Fibroblast of skin of left quadriceps (primary cell): ENCODE measurements around the gene ACSS1.

Source experiments
- DNase-seq, 2 experiments: peaks; one replicate each; pipeline ENCODE4 v3.0.0-alpha.2; 2013; ENCODE audit warnings: low read depth in 2 of 2

Gene ACSS1

GRCh38 chr20:24972341-24972740 lies 85.6 kb downstream of the ACSS1 start:
- no peak for DNase-seq

GRCh38 chr20:24971376-24972101 lies 86.4 kb downstream of the ACSS1 start:
- DNase-seq, result no peak

DNA sequence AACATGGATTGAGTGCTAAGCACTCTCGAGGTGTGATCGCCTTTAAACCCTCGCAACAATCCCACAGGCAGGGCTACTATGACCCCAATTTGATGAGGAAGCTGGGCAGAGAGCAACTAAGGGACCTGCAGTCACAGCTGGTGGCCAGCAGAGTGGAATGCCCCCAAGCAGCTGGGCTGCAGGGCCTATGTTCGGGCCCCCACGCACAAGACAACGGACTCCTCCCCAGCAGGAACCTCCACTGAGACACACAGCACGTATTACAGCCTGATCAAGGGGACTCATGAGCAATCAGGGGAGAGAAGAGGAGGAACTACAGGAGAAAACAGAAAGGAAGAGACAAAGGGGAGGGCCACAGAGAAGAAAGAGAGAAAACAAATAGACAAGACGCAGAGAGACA lies 87.2 kb downstream of the ACSS1 start:
- DNase-seq, result no peak

DNA sequence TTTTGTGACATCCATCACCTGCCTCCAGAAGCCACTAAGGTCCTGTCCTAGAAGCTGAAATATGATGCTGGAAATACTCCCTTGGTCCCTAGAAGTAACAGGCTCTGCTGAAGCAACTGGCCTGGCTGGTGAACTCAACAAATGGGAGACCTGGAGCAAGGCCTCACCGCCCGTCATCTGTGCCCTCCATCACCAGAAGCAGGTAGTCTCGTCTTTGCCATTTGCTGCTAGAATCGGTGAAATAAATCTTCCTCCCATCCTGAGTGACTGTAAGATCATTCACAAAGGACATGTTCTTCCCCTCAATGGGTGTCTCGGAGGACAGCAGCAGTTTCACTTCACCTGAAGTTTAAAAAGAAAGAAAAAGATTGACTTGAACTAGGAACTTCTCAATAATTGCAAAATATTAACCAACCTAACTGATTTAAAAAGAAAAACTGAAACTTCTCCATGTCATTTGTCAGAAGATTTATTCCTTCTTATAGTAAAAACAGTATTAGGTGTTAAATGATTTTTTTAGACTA lies 87.8 kb downstream of the ACSS1 start:
- DNase-seq, result no peak

GRCh38 chr20:24969186-24970029 lies 88.5 kb downstream of the ACSS1 start:
- DNase-seq, result no peak

GRCh38 chr20:24968278-24968800 lies 89.6 kb downstream of the ACSS1 start:
- DNase-seq, result no peak

DNA sequence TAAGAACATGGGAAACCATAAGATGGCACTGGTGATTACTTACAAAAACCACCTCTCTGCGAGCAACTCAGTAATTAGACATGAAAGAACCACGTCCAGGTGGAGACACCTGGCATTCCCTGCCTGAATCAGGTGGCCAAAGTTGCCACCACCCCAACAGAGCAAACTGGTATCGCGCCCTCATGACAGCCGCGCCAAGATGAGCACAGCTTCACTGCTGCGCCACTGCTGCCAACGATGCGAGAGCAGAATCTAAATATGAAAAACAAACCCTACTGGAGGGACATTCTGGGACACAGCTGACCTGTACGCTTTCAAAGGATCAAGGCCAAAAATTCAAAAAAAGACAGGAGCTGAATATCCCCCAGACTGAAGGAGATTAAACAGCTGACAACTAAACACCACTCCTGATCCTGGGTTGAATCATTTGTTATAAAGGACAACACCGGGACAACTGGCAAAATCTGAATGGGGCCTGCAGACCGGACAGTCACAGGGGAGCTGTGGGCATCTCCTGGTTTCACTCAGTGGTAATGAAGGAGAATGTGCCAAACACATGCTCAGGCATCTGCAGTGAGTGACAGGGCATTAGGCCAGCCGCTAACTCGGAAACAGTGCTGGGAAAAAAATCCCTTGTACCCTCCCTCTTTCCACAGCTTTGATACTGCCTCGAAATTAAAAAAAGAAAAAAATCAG lies 91.5 kb downstream of the ACSS1 start:
- DNase-seq, result no peak

- DNase-seq, result no peak
These were observed 92.6 kb downstream of the ACSS1 start for GRCh38 chr20:24965065-24965919.

DNA sequence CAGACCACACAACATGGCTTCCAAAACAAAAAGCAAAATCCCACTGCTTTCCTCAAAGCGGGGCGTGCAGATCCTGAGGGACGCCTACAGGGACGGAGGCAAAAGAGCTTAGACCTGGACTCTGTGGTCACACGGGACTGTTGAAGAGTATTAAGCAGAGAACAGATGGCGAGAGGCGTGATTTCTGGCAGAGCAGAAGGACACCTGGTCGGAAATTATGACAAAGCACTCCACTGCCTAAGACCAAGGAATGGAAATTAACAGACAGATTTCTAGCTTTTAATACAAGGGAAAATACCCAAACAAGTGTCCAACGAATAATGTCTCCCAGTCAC lies 93.5 kb downstream of the ACSS1 start:
- DNase-seq, result no peak

GRCh38 chr20:24963672-24964505 lies 94.0 kb downstream of the ACSS1 start:
- no peak for DNase-seq

- DNase-seq, result no peak
These were observed 95.4 kb downstream of the ACSS1 start for GRCh38 chr20:24962510-24962909.

DNA sequence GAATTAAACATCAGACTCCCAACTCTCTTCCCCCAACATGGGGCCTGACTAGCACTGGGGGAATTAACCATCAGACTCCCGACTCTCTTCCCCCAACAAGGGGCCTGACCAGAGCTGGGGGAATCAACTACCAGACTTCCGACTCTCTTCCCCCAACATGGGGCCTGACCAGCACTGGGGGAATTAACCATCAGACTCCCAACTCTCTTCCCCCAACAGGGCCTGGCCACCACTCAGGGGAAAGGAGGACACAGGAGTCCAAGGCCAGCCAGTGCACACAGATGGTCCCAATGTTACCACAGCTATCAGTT lies 95.8 kb downstream of the ACSS1 start:
- DNase-seq, result no peak

- DNase-seq, result no peak
These were observed 96.4 kb downstream of the ACSS1 start for GRCh38 chr20:24961384-24962181.

DNA sequence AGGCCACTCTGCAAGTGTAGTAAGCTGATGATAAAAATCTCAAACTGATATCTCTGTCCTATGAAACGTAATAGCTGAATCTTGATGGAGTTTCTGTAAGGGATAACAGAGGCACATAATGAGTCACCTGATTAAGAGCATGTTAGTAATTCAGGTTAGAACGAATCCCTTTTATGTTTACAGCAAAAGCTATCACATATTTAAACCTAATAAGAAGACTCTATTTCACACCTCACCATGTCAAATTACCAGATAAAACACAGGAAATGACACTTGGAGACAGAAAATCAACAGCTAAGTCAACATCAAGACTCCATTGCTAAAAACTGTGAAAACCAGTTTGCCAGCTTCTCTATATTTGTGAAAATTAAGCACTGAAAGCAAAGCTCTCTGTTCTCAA lies 97.1 kb downstream of the ACSS1 start:
- DNase-seq, result no peak

DNA sequence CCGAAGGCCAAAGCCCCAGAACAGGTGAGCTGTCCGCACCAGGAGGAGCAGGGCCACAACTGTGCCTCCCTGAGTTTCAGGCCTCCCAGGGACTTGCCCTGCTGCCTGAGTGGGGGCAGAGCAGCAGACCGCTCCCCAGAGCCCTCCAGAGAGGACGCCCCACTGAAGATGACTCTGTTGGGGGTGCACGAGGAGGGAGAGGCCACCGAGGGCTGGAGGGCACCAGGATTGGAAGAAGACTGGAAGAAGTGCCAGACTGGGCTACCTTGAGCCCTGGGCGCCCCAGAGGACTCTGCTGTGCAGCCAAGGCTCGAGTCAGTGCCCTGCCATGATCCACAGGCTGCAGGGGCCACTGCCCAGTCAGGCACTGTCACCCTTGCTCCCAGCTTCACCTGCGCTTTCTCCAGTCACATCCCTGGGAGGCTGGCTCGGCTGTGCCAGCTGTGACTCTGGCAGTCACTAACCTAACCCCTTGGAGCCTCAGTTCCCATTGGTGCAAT lies 97.6 kb downstream of the ACSS1 start:
- no peak for DNase-seq

- DNase-seq, result no peak
These were observed 98.2 kb downstream of the ACSS1 start for GRCh38 chr20:24959591-24960301.

DNA sequence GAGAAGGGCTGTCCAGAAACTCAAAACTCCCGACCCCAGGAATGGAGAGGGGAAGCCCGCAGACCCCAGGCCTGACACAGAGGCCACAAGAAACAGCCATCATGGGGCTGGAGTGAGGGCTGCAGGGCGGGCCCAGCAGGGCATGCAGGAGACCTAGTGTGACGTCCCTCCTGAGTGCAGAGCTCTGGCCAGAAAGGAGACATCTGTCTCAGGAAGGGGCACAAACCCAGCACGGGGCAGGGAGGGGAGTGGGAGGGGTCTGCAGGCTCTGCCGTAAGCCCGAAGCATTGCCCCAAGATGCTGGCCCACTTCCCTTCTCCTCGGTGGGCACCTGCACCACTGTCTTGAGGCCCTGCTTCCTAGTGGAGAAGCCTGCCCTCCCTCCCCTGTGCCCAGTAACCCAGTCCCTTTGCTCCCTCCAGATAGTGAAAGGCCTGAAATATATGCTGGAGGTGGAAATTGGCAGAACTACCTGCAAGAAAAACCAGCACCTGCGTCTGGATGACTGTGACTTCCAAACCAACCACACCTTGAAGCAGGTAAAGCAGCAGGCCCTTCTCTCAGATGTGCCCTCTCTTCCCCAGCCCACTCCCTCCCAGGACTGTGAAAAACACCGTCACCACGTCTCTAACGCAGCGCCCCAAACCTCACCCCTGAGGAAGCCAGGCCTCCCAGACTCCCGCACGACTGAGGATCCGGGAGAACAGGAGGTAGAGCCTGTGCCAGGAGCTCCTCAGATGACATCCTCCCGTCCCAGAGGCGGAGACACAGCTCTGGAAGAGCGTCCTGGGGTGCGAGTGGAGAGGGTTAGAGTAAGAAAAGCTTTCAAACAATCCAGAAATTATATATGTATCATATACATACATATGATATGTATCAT lies 99.2 kb downstream of the ACSS1 start:
- no peak for DNase-seq
